ENCODE results near the gene STC2.

The STC2 gene

DNA sequence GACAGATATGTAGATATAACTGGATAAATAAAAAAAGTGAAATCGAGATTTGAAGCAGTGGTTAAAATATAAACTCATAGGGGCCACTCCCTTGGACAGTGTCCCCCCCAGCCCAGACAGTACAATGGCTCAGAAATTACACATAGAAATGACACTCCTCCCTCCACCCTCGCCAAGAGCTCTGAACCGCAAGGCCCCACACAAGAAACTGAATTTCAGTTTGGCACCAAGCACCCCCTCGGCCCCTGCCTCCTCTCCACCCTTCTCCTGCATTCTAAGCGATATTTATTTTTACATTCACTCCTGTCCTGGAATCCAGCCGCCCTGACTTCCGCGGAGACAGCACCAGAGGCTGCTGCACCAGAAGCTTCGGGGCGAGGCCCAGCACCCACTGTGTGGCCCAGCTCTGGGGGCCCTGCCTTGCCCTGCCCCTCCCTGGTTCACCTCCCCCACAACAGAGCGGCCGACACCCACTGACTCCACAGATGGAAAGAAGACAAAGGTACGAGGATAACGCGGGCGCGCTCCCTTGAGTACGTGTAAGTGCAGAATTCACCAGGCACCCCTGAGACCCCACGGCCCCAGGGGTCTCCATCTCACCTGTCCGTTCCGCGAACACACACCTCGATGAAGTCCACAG, 11.0 kb downstream of the STC2 start:
- Histone ChIP-seq H2BK15ac (replicated peaks; ENCODE audit: low read depth) (no peak overlapping the region), H3K27me3 (ENCODE audit: insufficient read depth, low read length, poor library complexity) (no peaks in the 10 kb centered on the region), H3K79me2 (ENCODE audit: control insufficient read depth, insufficient read depth, low read length) (no peaks in the 10 kb centered on the region), H3K79me1 (ENCODE audit: low read length) (no peaks in the 10 kb centered on the region), H4K5ac (ENCODE audit: low read length) (no peak overlapping the region), H4K8ac (ENCODE audit: low read depth, low read length) (no peak overlapping the region), H3K4me1 (ENCODE audit: control insufficient read depth, low read depth, low read length) (no peaks in the 10 kb centered on the region), H3K23ac (ENCODE audit: low read length) (no peak overlapping the region), H3K18ac (ENCODE audit: low read length) (no peak overlapping the region), H2BK5ac (ENCODE audit: low read length) (no peak overlapping the region), H3K27ac (ENCODE audit: low read depth, low read length) (no peak overlapping the region), H2BK120ac (ENCODE audit: low read depth, low read length) (no peak overlapping the region), H3K4ac (ENCODE audit: low read depth, low read length) (no peak overlapping the region), H3K4me3 (ENCODE audit: low read length) (no peak overlapping the region), H3K36me3 (ENCODE audit: control insufficient read depth, insufficient read depth, low read length) (peaks cover 8% of the 10 kb centered on the region), H2AK5ac (ENCODE audit: low read length) (no peak overlapping the region), H3K4me2 (ENCODE audit: low read length) (no peak overlapping the region), H3K9ac (ENCODE audit: low read length) (no peak overlapping the region), H3K56ac (ENCODE audit: low read length) (no peak overlapping the region)
- DNase-seq: no peak
- WGBS (ENCODE audit: extremely low coverage, insufficient coverage, low lambda C conversion rate): no CpG with 5 or more reads among the region's 23 CpGs

DNA sequence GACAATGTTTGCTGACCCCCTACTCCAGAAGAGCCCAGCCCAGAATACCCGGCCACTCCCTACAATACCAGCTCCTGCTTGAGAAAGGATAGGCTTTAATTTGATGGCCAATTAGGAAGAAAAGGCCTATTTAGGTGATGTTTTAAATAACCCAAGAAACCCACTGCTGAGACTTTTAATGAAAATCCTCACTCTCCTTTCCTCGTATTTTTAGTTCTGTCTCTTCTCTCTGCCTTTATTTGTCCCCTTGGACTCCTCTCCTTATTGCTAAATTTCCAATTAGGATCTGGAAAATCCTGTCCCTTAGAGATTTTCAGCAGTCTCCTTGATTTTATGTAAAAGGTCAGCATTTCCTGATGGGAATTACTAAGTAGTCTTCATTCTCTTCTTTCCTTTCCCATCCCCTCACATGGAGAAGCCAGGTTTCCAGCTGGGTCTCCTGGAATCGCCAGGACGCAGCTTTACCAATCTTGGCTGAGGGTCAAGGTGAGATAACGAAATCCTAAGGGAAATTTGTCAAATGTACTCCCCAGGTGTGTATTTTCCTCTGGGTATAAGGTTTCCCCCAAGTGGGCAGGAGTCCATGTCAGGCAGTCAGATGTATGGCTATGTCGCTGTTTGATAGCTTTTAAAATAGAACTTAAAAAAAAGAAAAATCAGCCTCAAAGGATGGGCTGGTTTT, 11.7 kb downstream of the STC2 start:
- Histone ChIP-seq H3K79me2 (ENCODE audit: control insufficient read depth, insufficient read depth, low read length) (no peaks in the 10 kb centered on the region), H4K8ac (ENCODE audit: low read depth, low read length) (no peak overlapping the region), H3K36me3 (ENCODE audit: control insufficient read depth, insufficient read depth, low read length) (peaks cover 7% of the 10 kb centered on the region), H3K27ac (ENCODE audit: low read depth, low read length) (no peak overlapping the region), H2BK15ac (replicated peaks; ENCODE audit: low read depth) (no peak overlapping the region), H3K4me3 (ENCODE audit: low read length) (no peak overlapping the region), H3K4me2 (ENCODE audit: low read length) (no peak overlapping the region), H3K4me1 (ENCODE audit: control insufficient read depth, low read depth, low read length) (no peaks in the 10 kb centered on the region), H2BK120ac (ENCODE audit: low read depth, low read length) (no peak overlapping the region), H3K79me1 (ENCODE audit: low read length) (no peaks in the 10 kb centered on the region), H3K56ac (ENCODE audit: low read length) (no peak overlapping the region), H2BK5ac (ENCODE audit: low read length) (no peak overlapping the region), H3K23ac (ENCODE audit: low read length) (no peak overlapping the region), H3K18ac (ENCODE audit: low read length) (no peak overlapping the region), H3K4ac (ENCODE audit: low read depth, low read length) (no peak overlapping the region), H4K5ac (ENCODE audit: low read length) (no peak overlapping the region), H3K27me3 (ENCODE audit: insufficient read depth, low read length, poor library complexity) (no peaks in the 10 kb centered on the region), H2AK5ac (ENCODE audit: low read length) (no peak overlapping the region), H3K9ac (ENCODE audit: low read length) (no peak overlapping the region)
- WGBS (ENCODE audit: extremely low coverage, insufficient coverage, low lambda C conversion rate): no CpG with 5 or more reads among the region's 6 CpGs
- no peak for DNase-seq

DNA sequence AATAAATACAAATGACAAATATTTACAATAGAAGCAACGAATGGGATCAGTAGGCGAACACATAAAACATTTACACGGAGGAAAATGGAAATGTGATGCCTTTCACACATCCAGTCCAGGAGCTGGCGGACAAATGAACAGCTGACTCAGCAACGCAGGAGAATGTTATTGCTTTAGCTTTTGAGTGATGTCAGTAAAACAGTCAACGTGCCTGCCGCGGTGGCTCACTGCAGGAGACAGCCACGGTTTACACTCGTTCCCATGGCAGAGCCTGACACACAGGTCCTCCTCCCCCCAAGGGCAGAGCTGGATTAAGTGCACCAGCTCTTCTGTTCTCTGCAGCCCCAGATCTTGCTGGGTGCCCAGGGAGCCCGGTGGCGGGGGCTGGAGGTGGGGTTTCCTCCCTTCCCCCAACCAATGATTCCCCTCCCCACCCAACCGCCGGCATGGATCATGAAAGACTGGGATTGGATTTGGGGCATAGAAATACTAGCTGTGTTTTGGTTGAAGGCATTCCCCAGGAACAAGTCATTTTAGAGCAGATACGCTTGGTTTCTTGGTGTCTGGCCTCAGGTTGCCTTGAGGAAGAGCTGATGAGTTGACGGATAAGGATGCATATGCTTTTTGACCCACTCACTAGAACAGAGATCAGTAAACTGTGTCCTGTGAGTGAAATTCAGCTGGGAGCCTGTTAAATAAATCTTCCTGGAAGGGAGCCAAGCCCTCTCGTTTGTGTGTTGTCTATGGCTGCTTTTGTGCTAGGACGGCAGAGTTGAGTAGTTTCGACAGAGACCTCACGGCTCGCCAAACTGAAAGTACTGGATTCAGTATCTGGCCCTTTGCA, 12.5 kb downstream of the STC2 start:
- no peak overlapping the region for H4K5ac ChIP-seq (ENCODE audit: low read length)

DNA sequence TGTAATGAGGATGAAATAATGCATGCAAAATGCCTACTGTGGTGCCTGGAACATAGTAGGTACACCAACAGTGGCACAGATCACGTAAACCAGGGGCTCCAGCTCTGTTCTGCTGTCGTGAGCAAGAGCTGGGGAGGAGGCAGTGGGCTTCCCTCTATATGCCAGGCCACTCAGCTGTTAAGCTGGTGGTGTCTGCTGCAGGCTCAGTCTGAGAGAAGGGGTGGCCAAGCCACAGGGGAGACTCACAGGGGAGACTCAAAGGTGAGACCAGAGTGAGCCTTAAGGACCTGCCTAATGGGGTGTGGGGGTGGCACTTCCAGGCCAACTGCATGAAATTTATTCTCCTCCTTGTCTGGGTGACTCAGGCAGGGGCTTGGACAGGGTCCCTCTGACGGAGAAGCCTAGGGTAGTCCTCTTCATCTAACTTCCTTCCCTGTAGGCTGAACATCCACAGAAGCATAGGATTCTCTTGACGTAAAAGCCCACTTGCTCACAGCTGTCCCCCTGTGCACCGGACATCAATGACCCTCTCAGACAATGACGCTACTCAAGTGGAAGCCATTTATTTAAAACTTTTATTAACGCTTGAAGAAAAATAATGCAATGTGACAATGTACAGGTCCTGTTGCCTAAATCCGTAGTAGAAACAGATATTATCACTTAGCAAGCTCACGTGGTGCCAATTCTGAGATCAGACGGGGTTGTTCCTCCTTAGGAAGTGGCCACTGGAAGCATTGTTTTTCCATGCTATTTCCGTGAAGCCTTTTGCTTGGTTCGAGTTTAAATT, 13.9 kb downstream of the STC2 start:
- no peaks in the 10 kb centered on the region for H3K79me2 ChIP-seq (ENCODE audit: control insufficient read depth, insufficient read depth, low read length)
- H2AK5ac ChIP-seq (ENCODE audit: low read length): no peak overlapping the region
- no peaks in the 10 kb centered on the region for H3K79me1 ChIP-seq (ENCODE audit: low read length)
- H3K36me3 ChIP-seq (ENCODE audit: control insufficient read depth, insufficient read depth, low read length): peaks cover 4% of the 10 kb centered on the region
- H4K8ac ChIP-seq (ENCODE audit: low read depth, low read length): no peak overlapping the region
- H3K23ac ChIP-seq (ENCODE audit: low read length): no peak overlapping the region
- no peak overlapping the region for H2BK120ac ChIP-seq (ENCODE audit: low read depth, low read length)
- H4K5ac ChIP-seq (ENCODE audit: low read length): no peak overlapping the region
- no peaks in the 10 kb centered on the region for H3K27me3 ChIP-seq (ENCODE audit: insufficient read depth, low read length, poor library complexity)
- no peak overlapping the region for H3K4me2 ChIP-seq (ENCODE audit: low read length)
- no CpG with 5 or more reads among the region's 12 CpGs for WGBS (ENCODE audit: extremely low coverage, insufficient coverage, low lambda C conversion rate)
- H3K56ac ChIP-seq (ENCODE audit: low read length): no peak overlapping the region
- DNase-seq: no peak
- H3K4ac ChIP-seq (ENCODE audit: low read depth, low read length): no peak overlapping the region
- no peak overlapping the region for H3K9ac ChIP-seq (ENCODE audit: low read length)
- H3K18ac ChIP-seq (ENCODE audit: low read length): no peak overlapping the region
- H3K4me1 ChIP-seq (ENCODE audit: control insufficient read depth, low read depth, low read length): no peaks in the 10 kb centered on the region
- no peak overlapping the region for H2BK5ac ChIP-seq (ENCODE audit: low read length)
- no peak overlapping the region for H3K4me3 ChIP-seq (ENCODE audit: low read length)
- H2BK15ac ChIP-seq (replicated peaks; ENCODE audit: low read depth): no peak overlapping the region
- H3K27ac ChIP-seq (ENCODE audit: low read depth, low read length): no peak overlapping the region

More for the DNA sequence above, 12.5 kb downstream of the STC2 start:
- H3K79me1 ChIP-seq (ENCODE audit: low read length): no peaks in the 10 kb centered on the region
- H2BK5ac ChIP-seq (ENCODE audit: low read length): no peak overlapping the region
- H3K4me2 ChIP-seq (ENCODE audit: low read length): no peak overlapping the region
- no CpG with 5 or more reads among the region's 21 CpGs for WGBS (ENCODE audit: extremely low coverage, insufficient coverage, low lambda C conversion rate)
- H3K56ac ChIP-seq (ENCODE audit: low read length): no peak overlapping the region
- H4K8ac ChIP-seq (ENCODE audit: low read depth, low read length): no peak overlapping the region
- no peak overlapping the region for H2AK5ac ChIP-seq (ENCODE audit: low read length)
- H3K23ac ChIP-seq (ENCODE audit: low read length): no peak overlapping the region
- no peak overlapping the region for H2BK120ac ChIP-seq (ENCODE audit: low read depth, low read length)
- H3K27ac ChIP-seq (ENCODE audit: low read depth, low read length): no peak overlapping the region
- no peak overlapping the region for H3K18ac ChIP-seq (ENCODE audit: low read length)
- H2BK15ac ChIP-seq (replicated peaks; ENCODE audit: low read depth): no peak overlapping the region
- H3K79me2 ChIP-seq (ENCODE audit: control insufficient read depth, insufficient read depth, low read length): no peaks in the 10 kb centered on the region
- H3K4ac ChIP-seq (ENCODE audit: low read depth, low read length): no peak overlapping the region
- H3K27me3 ChIP-seq (ENCODE audit: insufficient read depth, low read length, poor library complexity): no peaks in the 10 kb centered on the region
- peak; percentile 78 for DNase-seq
- H3K9ac ChIP-seq (ENCODE audit: low read length): no peak overlapping the region
- no peaks in the 10 kb centered on the region for H3K4me1 ChIP-seq (ENCODE audit: control insufficient read depth, low read depth, low read length)
- H3K4me3 ChIP-seq (ENCODE audit: low read length): no peak overlapping the region
- peaks cover 7% of the 10 kb centered on the region for H3K36me3 ChIP-seq (ENCODE audit: control insufficient read depth, insufficient read depth, low read length)

DNA sequence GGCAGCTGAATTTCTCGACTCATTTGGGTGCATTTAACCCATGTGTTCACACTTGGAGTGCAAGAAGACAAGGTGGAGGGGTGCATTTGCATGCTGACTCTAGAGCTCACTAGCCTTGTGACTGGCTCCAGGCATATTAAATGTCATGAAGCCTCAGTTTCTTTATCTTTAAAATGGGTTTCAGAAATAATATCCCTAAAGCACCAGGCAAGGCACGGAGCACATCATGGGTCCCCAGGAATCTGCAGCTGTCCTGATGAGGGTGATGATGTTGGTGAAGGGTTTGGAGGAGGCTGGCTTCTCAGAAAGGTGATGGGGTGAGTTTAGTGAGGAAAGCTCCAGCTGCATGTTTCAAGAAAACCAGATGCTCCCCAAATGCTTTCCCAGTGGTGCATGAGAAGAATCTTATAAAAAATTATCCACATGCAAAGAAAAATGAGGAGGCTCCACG, 14.8 kb downstream of the STC2 start:
- Histone ChIP-seq H2BK5ac (ENCODE audit: low read length) (no peak overlapping the region), H2AK5ac (ENCODE audit: low read length) (no peak overlapping the region), H2BK120ac (ENCODE audit: low read depth, low read length) (no peak overlapping the region), H2BK15ac (replicated peaks; ENCODE audit: low read depth) (no peak overlapping the region), H4K8ac (ENCODE audit: low read depth, low read length) (no peak overlapping the region), H4K5ac (ENCODE audit: low read length) (no peak overlapping the region), H3K9ac (ENCODE audit: low read length) (no peak overlapping the region), H3K27ac (ENCODE audit: low read depth, low read length) (no peak overlapping the region), H3K36me3 (ENCODE audit: control insufficient read depth, insufficient read depth, low read length) (no peaks in the 10 kb centered on the region), H3K23ac (ENCODE audit: low read length) (no peak overlapping the region), H3K4me1 (ENCODE audit: control insufficient read depth, low read depth, low read length) (no peaks in the 10 kb centered on the region), H3K18ac (ENCODE audit: low read length) (no peak overlapping the region), H3K4me2 (ENCODE audit: low read length) (no peak overlapping the region), H3K27me3 (ENCODE audit: insufficient read depth, low read length, poor library complexity) (no peaks in the 10 kb centered on the region), H3K4ac (ENCODE audit: low read depth, low read length) (no peak overlapping the region), H3K79me2 (ENCODE audit: control insufficient read depth, insufficient read depth, low read length) (no peaks in the 10 kb centered on the region), H3K4me3 (ENCODE audit: low read length) (no peak overlapping the region), H3K56ac (ENCODE audit: low read length) (no peak overlapping the region), H3K79me1 (ENCODE audit: low read length) (no peaks in the 10 kb centered on the region)
- WGBS (ENCODE audit: extremely low coverage, insufficient coverage, low lambda C conversion rate): no CpG with 5 or more reads among the region's 3 CpGs
- no peak for DNase-seq

All from mesendoderm (in vitro differentiated cells).